ENCODE data around the gene DAPK1.
"Not testable (repeated sequence)": the region's sequence is repeated elsewhere in the genome, so short reads cannot be mapped to it uniquely, and the experiment has no call there.

The DAPK1 gene

DNA sequence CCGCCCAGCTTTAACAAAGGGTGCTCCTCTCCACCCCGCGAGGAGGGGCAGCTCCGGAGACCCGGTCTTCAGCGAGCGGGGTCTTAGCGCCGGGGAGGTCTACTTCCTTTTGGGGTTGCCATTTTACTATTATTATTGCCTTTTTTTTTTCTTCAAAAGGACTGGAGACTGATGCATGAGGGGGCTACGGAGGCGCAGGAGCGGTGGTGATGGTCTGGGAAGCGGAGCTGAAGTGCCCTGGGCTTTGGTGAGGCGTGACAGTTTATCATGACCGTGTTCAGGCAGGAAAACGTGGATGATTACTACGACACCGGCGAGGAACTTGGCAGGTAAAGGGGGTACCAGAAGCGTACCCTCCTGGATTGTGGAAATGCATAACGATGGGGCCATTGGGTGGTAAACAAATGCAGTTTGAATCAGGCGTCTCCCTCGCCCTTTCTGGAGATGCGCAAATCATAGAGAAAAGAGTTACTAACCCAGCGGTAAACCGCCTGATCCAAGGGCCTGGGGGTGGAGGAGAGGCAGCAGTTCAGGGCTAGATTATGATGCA, 1.2 kb downstream of the DAPK1 start:
- no peak for DNase-seq

DNA sequence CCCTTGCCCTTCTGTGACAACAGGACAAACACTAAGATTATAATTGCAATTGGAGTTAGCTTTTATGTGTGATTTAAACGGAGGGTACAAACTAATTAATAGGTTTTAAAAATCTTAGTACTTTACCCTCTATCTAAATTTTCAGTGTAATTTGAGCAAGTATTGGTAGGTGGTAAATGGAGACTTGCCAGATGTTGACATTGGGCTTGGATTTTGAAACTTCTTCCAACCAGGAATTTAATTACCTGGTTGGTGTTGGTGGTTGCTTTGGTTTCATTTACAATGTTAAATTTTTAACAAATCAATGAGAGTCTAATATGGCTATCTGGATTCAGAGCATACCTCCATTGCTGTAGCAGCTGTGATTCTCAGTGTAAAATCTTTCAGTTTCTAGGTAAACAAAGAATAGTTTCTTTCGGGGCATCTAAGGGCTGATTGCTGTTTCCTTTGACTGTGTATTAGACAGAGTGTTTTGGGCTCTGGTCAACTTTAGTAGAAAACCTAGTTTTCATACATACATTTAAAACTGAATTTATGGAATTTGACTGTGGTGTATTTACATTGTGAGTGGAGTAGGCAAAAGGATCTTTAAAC, 1.9 kb downstream of the DAPK1 start:
- no peak for DNase-seq

DNA sequence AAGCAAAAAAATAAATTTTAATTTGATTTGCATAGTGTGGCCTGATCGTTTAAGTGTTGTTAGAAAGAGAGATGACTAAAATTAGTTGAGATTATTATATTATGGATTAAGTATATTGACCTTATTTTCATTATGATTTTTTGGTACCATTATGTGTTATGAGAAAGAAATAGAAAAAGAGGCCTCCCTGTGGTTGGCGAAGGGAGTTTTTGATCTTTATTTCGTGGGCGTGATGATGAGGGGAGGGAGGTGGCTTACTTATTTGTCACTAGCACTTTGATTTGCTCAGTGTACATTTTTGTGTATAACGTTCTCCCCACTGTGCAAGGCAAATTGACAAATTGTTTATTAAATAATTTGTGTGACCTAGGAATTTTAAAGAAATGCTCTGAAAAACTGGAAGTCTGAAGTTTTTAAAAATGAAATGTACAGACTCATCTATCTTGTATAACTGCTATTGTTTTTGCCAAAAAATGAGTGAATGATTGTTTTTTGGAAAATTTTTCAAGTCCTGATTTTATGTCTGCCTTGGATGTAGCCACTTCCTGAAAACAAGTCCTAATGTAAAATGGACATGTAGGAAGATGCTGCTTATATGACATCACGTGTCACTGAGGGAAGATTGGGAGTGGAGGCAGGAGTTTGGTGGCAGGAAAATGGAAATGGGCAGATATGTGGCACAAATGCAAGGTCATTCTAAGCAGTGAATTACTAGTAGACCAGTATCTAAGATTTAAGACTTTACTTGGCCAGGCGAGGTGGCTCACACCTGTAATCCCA, 3.0 kb downstream of the DAPK1 start:
- DNase-seq: no peak

DNA sequence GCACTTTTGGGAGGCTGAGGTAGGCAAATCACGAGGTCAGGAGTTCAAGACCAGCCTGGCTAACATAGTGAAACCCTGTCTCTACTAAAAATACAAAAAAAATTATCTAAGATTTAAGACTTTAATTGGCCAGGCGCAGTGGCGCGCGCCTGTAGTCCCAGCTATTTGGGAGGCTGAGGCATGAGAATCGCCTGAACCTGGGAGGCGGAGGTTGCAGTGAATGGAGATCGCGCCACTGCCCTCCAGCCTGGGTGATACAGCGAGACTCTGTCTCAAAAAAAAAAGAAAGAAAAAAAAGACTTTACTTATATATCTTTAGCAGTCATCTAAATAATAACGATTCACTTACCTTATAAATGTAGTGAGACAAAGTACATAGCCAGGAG, 3.6 kb downstream of the DAPK1 start:
- not testable (repeated sequence) for DNase-seq

DNA sequence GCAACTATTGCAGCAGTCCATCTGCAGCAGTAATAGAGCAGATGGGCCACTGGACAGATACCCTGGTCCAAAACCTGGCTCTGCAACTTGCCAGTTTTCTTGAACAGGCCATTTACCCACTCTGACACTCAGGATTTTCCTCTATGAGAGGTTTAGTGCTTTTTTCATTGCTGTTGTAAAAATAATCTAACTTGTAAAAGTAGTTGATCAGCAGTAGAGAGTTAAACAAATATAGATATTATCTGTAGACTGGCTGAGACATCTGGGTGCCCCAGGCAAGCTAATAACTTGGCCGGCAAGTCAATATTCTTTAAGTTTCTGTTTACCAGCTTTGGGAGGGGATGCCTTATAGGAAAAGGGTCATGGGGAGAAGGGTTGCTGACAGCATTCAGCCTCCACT, 4.1 kb downstream of the DAPK1 start:
- DNase-seq: no peak

DNA sequence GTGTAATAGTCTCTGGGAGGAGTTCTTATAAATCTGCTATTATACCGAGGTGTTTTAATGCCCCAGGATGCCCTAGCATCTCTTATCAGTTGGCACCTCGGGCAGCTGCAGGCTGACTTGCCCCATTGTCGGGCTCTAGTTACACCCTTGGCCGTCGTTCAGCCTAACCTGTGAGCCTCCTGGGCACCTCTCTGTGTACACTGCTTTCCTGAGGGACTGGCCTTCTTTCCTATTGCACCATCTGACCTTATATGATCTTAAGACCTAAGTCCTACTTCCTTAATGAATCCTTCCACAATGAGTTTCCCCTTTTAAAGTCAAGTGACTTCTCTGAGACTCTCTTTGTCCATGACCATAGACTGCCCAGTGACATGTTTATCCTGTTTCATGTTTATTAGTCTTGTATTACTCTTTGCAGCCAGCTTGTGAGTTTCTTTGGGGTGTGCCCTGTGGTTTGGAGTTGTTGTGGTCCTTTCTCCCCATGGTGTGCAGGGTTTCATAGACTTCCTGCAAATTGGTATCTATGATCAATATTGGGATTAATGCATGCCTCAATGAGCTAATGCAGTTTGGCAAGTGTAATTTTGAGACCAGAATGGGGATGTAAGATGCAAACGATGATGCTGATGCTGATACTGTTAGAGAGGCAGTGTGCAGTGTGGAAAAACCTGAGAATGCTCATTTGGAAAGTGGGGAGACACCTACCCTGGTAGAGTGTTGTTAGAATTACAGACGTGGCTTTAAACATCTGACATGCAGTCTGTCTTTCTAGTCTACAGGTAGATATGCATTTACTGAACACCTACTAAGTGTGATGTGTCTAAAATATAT, 4.9 kb downstream of the DAPK1 start:
- DNase-seq: no peak

DNA sequence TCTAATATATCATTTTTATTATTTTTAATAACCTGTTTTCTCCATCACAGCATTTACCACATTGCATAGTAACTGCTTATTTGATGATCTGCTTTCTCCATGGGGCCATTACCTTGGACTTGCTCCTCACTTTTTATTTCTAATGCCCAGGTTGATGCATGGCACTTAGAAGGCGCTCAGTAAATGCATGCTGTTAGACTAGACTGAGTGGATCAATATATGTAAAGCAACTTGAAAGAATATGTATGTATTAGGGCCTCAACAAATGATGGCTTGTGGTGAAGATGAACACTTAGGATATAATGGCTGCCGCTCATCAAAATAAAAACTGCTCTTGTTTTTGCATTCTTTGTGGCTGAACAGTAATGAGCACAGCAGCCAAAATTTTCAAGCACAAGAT, 5.8 kb downstream of the DAPK1 start:
- DNase-seq: no peak

DNA sequence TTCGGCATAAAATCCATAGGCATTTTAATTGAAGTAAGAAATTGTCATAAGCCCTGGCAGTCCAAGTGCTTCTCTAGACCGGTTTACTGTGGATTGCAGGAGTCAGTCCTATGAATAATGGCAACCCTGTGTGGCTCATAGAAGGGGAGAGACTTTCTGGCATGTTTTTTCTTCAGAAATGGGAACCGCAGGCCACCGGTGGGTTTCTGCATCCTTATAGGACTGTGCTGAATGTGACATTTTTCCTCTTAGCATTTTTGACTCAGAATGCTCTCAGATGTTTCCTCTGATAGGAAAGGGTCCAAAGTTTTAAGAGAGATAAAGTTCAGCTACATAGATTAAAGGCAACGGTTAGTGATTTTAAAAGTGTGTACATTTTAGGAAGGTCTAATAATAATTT, 6.3 kb downstream of the DAPK1 start:
- no peak for DNase-seq

DNA sequence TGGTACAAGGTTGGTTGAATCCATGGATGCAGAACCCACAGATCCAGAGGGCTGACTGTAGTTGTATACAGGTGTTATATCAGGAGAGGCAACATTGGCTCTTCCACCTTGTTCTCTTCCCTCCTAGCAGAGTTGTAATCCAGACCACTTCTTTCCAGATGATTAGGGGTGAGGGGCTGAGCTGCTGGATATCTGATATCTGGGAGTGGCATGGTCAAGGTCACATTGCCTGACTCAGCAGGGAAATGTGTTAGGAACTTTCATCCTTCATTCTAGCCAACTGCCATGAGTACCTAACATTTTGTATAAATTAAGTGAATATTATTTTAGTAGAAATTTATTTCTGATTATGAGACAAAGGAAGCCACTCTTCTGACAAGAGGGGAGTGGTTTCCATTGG, 7.3 kb downstream of the DAPK1 start:
- no peak for DNase-seq

DNA sequence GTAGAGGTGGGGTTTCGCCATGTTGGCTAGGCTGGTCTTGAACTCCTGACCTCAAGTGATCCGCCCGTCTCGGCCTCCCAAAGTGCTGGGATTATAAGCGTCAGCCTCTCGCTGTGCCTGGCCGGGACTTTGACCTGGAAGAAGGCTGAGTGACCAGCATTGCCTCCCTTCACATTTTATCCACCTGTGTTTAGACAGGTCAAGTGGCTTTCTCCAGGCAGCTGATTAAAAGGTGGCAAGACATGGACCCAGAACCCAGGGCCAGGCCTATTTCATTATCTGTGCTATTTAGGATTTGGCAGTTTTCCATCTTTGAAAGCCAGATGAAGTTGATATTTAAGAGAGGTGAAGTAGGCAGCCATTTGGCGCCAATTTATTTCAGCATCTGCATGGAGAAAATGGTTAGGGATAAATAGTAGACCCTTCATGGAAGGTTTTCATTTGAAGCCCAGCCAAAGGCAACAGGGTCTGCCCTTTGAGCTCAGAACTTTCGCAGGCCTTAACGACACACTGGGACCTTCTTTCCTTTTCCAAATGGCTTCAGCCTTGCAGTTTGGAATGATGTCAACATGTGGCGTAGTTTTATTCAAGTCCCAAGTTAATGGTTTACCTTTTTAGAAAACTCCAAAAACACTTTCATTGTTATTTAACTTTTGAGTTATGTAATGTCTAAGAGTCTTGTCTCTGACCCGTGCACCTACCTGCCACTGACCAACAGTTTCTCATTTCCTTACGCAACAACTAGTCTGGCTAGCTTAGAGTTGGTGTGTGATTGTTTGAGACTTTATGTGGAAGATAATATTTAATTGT, 8.4 kb downstream of the DAPK1 start:
- no peak for DNase-seq

DNA sequence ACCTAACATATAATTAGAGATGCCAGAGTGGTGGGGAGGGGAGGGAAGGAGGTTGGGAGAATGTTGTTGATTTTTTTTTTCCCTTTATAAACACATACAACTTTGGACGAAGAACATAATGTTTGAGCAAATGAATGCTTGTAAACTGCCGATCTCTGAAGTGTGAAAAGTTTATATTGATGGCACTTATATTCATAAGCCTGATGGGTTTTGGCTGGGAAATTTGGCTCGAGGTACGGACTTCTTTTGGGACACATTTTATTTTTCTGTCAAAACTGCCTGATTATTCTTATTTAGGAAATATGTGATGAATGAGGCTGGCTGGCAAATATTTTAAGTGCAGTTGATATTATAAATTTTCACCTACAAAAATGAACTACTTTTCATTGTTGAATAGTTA, 9.9 kb downstream of the DAPK1 start:
- DNase-seq: no peak

DNA sequence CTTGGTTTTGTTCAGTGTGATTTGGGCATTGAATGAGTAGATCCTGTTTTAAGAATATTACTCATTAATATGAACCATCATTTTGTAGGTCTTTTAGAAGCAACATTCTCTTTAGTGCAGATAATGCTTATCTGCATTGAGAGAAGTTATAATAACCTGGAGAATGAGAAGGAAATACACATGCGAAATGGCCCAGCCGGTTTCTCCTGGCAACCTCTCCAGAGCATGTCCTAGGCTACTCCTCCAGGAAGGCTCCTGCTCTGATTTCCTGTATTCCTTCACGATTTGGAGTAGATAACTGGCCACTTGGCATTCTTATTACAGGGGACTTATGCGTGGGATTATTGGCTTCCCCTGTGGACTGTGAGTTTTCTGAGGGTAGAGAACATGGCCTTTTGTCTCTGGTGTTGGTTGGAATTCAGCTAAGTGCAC, 12.6 kb downstream of the DAPK1 start:
- DNase-seq: no peak

DNA sequence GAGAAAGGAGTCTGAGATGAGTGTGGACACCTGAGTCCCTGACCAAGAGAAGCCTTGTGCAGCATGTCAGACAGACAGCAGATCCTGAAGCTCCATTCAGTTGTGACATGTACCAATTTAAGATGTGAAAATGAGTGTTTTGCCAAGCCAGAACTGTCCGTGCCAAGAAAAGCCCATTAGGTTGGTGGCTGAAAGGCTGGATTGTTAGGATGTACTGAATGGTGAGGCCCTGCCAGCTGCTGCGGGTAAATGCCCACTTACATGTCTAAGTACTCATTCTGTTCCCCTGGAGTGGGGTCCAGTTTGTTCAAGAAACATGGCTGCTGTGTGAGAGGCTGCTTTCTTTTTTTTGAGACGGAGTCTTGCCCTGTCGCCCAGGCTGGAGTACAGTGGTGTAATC, 14.6 kb downstream of the DAPK1 start:
- peak in 3 of 14 donors; percentile 18 to 51 (median 47) for DNase-seq

DNA sequence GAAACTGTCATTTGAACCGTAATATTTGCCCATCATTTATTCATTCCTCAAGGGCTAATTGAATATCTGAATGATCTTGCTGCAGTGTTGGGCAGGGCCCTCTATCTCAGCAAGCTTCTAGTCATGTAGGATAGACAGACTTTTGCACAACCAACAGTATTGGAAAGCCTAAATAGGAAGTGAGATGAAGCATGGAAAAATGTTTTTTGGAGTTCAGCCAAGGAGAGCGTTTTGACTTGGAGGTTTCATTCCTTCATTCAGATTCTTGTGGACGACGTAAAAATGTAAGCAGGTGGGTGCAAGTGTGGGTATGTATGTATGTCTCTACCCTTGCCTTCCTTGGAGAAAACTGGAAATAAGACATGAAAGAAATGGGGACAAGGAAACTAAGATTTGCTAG, 15.5 kb downstream of the DAPK1 start:
- no peak for DNase-seq

DNA sequence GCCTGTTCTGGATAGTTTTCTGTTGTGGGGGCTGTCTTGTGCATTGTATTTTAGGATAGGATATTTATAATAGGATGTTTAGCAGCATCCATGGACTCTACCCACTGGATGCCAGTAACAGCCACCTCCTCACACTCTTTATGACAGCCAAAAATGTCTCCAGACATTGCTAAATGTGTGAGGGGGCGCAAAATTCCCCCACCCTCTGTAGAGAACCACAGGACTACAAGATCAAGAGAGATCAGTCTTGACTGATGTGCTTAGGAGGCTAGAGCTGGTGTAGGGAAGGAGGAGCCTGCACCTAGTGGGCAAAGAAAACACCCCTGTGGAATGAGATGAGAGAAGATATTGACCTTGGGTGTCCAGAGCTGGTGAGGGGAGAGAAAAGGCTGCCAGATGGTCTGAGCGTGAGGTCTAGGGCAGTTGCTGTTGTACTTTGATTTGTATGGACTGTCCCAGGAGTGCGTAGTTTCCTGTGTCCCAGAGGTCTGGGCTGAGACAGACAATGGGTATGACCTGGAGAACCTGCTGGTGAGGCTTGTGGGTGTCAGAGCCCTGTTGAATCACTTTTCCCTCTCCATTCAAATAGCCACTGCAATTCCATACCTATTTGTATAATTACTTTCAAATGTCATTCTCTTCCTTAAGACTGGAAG, 16.3 kb downstream of the DAPK1 start:
- DNase-seq: no peak

DNA sequence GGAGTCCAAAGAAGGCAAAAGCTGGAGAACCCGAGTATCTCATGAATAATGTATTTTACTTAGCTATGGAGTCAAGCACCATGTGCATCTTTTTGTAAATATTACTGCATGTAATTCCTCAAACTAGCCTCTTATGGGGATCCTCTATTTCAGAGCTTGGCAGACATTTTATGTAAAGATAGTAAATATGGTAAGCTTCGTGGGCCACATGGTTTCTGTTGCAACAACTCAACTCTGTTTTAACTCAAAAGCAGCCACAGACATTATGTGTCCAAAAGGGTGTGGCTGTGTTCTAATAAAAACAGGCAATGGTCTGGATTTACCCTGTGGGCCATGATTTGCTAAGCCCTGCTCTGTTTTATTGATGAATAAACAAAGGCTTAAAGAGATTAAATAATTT, 17.3 kb downstream of the DAPK1 start:
- no peak for DNase-seq

DNA sequence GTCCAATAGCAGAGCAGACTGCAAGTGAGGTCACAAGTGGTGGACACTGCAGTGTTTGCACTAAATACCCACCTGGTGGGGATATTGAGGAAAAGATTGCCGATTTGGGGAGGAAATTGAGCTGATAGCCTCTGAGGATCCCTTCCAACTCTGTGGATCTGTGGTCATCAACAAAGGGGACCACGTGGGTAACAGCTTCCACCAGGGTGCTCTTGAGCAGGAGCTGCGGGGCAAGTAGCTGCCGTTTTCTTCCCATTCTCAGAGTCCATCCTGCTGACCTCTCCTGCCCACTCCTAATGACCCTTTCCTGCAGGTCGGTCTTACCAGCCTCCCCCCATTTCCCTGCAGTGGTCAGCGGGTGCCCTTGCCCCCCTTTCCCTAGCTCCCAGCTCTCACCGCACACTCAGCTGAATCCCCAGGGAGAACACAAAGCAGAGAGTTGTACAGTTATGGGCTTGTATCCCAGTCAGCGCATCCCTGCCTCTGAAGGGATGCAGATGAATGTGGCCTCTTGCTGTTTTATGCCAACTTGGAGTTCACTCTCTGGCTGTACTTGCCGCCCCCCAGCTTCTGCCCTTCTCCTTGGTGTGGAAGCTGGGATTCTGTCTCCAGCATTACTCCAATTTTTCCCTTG, 18.0 kb downstream of the DAPK1 start:
- DNase-seq: no peak

DNA sequence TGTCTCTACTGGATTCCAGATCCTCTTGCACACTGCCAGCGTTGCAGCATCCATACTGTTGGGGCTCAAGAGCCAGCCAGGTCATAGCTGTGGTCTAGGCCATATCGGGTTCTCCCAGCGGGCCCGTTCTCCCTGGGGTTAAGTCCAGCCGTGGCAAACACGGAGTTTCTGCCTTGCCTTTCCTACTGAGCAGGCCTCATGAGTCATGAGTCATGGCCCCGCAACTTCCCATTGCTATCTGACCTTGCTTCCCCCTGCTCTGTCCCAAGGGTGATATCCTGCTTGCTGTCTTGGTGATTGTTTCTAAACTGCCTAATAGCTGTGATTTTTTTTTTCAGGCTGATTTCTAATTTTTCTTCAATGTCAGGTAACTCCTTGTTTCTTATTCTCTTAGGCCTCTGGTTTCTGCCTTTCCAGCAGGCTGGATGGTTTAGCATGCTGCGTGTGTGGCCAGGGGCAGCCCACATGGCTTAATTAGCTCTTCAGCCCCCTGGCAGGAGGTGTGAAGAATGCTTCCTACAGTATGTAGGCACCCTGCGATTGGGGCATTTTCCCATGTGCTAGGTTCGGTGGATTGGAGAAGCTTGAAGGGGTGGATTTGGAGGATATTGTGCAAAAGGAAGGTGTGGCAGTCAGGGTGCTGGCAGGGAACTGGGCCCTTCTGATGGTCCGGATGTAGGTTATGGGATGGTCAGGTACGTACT, 18.7 kb downstream of the DAPK1 start:
- peak in 3 of 14 donors; percentile 7 to 36 (median 17) for DNase-seq

DNA sequence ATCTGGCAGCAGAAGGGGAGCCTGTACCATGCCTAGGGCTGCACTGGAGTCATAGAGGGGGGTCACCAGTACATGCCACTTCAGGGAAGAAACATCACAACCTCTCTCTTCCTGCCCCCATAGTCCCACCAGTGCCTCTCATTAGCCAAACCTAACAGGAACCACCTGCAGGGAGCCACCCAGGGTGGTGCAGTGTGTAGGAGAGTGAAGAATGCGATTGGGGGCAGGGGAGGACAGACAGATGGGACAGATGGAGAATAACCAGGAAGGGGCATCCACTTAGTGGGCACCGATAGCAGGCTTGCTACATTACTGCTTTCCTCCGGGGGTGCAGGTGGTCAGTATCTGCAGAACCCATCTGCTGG, 19.2 kb downstream of the DAPK1 start:
- DNase-seq: no peak

DNA sequence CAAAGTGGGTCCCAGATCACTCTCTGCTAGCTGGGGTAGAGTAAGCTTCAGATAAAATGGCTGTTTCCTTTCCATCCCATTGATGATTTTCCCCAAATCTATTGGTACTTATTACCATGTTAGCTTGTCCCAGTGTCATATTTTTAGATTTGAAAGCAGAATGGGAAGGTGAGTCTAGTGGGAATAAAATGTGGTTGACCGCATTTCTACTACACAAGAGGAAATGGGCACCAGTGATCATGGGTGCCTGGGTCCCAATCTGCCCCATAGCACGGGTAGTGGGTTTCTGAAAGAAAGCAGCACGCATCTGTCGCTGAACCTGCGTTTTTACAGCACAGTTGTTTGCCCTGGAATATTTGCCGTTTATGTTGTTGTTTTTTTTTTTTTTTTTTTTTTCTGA, 20.1 kb downstream of the DAPK1 start:
- DNase-seq: no peak

All from C1 segment of cervical spinal cord (tissue), 14 donors.